ENCODE data around the gene FBXO31. TPM values are rescaled to one million over a fixed set of nuclear protein-coding genes. Genes with fewer than 3 reads are reported as not detected.

Gene FBXO31
- total and polyA plus RNA-seq, 2 of the 13 experiments (the other 11 are each of a cell fraction or from before 2014, with no cell fraction given) = 92.4 to 101 TPM

GRCh38 chr16:87392821-87393679 lies 9.5 kb upstream of the FBXO31 start (continued):
- TF ChIP-seq LCORL (IDR thresholded peaks at IDR 0.05) = no peak
- peak; percentile 29; the same call in 1 of the 2 replicates for TF ChIP-seq LCORL (CRISPR knock-in tag; IDR thresholded peaks at IDR 0.05)
- TF ChIP-seq ZNF333 (CRISPR knock-in tag; IDR thresholded peaks at IDR 0.05; ENCODE audit: borderline replicate concordance) = 0 out of 2 replicates have a peak, but pooled peaks have one; percentile 57
- TF ChIP-seq ZNF7 (CRISPR knock-in tag; IDR thresholded peaks at IDR 0.05) = no peak
- no peak for TF ChIP-seq ATRX (CRISPR knock-in tag; IDR thresholded peaks at IDR 0.05; ENCODE audit: borderline replicate concordance)
- TF ChIP-seq, protein P1, sequence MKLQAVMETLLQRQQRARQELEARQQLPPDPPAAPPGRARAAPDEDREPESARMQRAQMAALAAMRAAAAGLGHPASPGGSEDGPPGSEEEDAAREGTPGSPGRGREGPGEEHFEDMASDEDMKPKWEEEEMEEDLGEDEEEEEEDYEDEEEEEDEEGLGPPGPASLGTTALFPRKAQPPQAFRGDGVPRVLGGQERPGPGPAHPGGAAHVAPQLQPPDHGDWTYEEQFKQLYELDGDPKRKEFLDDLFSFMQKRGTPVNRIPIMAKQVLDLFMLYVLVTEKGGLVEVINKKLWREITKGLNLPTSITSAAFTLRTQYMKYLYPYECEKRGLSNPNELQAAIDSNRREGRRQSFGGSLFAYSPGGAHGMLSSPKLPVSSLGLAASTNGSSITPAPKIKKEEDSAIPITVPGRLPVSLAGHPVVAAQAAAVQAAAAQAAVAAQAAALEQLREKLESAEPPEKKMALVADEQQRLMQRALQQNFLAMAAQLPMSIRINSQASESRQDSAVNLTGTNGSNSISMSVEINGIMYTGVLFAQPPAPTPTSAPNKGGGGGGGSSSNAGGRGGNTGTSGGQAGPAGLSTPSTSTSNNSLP (IDR thresholded peaks at IDR 0.05; ENCODE audit: low read depth, low read length) = no peak
- 0 out of 2 replicates have a peak, but pooled peaks have one; percentile 23 for TF ChIP-seq MIER2 (CRISPR knock-in tag; IDR thresholded peaks at IDR 0.05)
- 0 out of 2 replicates have a peak, but pooled peaks have one; percentile 13 for TF ChIP-seq ZNF350 (CRISPR knock-in tag; IDR thresholded peaks at IDR 0.05; ENCODE audit: borderline replicate concordance, low read depth)
- TF ChIP-seq, protein P2, sequence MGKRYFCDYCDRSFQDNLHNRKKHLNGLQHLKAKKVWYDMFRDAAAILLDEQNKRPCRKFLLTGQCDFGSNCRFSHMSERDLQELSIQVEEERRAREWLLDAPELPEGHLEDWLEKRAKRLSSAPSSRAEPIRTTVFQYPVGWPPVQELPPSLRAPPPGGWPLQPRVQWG (CRISPR knock-in tag; IDR thresholded peaks at IDR 0.05; ENCODE audit: borderline replicate concordance, low read depth) = no peak
- TF ChIP-seq HNRNPH1 (optimal IDR thresholded peaks at IDR 0.05; ENCODE audit: low read depth, low read length) = no peak
- TF ChIP-seq NFKBIZ (CRISPR knock-in tag; IDR thresholded peaks at IDR 0.05) = peak; percentile 79; the same call in 1 of the 2 replicates
- 0 out of 2 replicates have a peak, but pooled peaks have one; percentile 37 for TF ChIP-seq HOXA9 (CRISPR knock-in tag; IDR thresholded peaks at IDR 0.05; ENCODE audit: borderline replicate concordance)
- TF ChIP-seq RXRA (CRISPR knock-in tag; IDR thresholded peaks at IDR 0.05) = 0 out of 2 replicates have a peak, but pooled peaks have one; percentile 33
- TF ChIP-seq, protein P3, sequence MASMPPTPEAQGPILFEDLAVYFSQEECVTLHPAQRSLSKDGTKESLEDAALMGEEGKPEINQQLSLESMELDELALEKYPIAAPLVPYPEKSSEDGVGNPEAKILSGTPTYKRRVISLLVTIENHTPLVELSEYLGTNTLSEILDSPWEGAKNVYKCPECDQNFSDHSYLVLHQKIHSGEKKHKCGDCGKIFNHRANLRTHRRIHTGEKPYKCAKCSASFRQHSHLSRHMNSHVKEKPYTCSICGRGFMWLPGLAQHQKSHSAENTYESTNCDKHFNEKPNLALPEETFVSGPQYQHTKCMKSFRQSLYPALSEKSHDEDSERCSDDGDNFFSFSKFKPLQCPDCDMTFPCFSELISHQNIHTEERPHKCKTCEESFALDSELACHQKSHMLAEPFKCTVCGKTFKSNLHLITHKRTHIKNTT (CRISPR knock-in tag; IDR thresholded peaks at IDR 0.05) = no peak
- peak; percentile 29 for TF ChIP-seq ZNF777 (CRISPR knock-in tag; IDR thresholded peaks at IDR 0.05)
- TF ChIP-seq JUNB (CRISPR knock-in tag; IDR thresholded peaks at IDR 0.05; ENCODE audit: borderline replicate concordance) = no peak
- TF ChIP-seq SOX6 (IDR thresholded peaks at IDR 0.05) = no peak
- TF ChIP-seq SOX6 (CRISPR knock-in tag; IDR thresholded peaks at IDR 0.05) = peak; percentile 45; the same call in 1 of the 2 replicates
- no peak; the same call in 1 of the 2 replicates for TF ChIP-seq SAFB2 (CRISPR knock-in tag; IDR thresholded peaks at IDR 0.05; ENCODE audit: borderline replicate concordance, low read depth)
- TF ChIP-seq ZNF136 (CRISPR knock-in tag; IDR thresholded peaks at IDR 0.05; ENCODE audit: low read depth) = no peak
- TF ChIP-seq AGO1 (IDR thresholded peaks at IDR 0.05; ENCODE audit: low read depth, low read length, poor library complexity, severe bottlenecking) = peak; percentile 68
- TF ChIP-seq NR2C2 (CRISPR knock-in tag; IDR thresholded peaks at IDR 0.05; ENCODE audit: borderline replicate concordance) = no peak
- TF ChIP-seq CHD4 (IDR thresholded peaks at IDR 0.05; ENCODE audit: borderline replicate concordance, low read length) = no peak
- no peak for TF ChIP-seq ZNF512 (CRISPR knock-in tag; IDR thresholded peaks at IDR 0.05)
- 0 out of 2 replicates have a peak, but pooled peaks have one; percentile 34 for TF ChIP-seq KLF6 (CRISPR knock-in tag; IDR thresholded peaks at IDR 0.05)

Data from HepG2 (cell line).